Natural killer cell (primary cell): ENCODE measurements around the gene PROKR1. TPM values are rescaled to one million over a fixed set of nuclear protein-coding genes. Genes with fewer than 3 reads are reported as not detected.

Source experiments
- ATAC-seq, 3 donors: fragments of 150-1000 bp in 2 of 3; fragments of 200-7000 bp in 1 of 3; cut with Tn5 transposase; 1 replicate in 1 of 3; 2 replicates in 2 of 3; pipeline ENCODE4 v1.10.0; 2021; ENCODE audit warnings: mild to moderate bottlenecking in 2 of 3, moderate library complexity in 2 of 3
- DNase-seq, 2 donors: peaks; one replicate each; pipeline versions ENCODE4 v3.0.0 to v3.0.0-alpha.2; 2013 to 2021; ENCODE audit warnings: mixed read lengths in 1 of 2
- H3K27ac ChIP-seq: one replicate; pipeline ENCODE4 v1.5.1; 2013; ENCODE audit warnings: mild to moderate bottlenecking, low read length
- H3K27me3 ChIP-seq: one replicate; pipeline ENCODE4 v1.6.1; 2013; ENCODE audit warnings: low read length; ENCODE audit not compliant: control insufficient read depth, insufficient read depth
- H3K36me3 ChIP-seq: one replicate; pipeline ENCODE4 v1.6.1; 2013; ENCODE audit warnings: low read length; ENCODE audit not compliant: control insufficient read depth, insufficient read depth
- H3K4me1 ChIP-seq: one replicate; pipeline ENCODE4 v1.6.1; 2013; ENCODE audit warnings: low read length; ENCODE audit not compliant: control insufficient read depth, insufficient read depth
- H3K4me3 ChIP-seq: one replicate; pipeline ENCODE4 v1.5.1; 2013; ENCODE audit warnings: low read length
- H3K9me3 ChIP-seq: one replicate; pipeline ENCODE4 v1.6.1; 2013; ENCODE audit warnings: low read length; ENCODE audit not compliant: control insufficient read depth, insufficient read depth
- H3K27ac Mint-ChIP-seq, 2 donors: one replicate each; pipeline ENCODE4 v1.8.0; 2022; ENCODE audit warnings: mild to moderate bottlenecking in 2 of 2, mixed read lengths in 2 of 2, moderate library complexity in 1 of 2
- H3K27me3 Mint-ChIP-seq, 2 donors: one replicate each; pipeline ENCODE4 v1.8.0; 2022; ENCODE audit warnings: low read depth in 2 of 2, mixed read lengths in 2 of 2
- H3K36me3 Mint-ChIP-seq: one replicate; pipeline ENCODE4 v1.8.0; 2022; ENCODE audit warnings: mixed read lengths
- H3K4me1 Mint-ChIP-seq, 2 donors: one replicate each; pipeline ENCODE4 v1.8.0; 2022; ENCODE audit warnings: mixed read lengths in 2 of 2
- H3K4me3 Mint-ChIP-seq: one replicate; pipeline ENCODE4 v1.8.0; 2022; ENCODE audit warnings: mild to moderate bottlenecking, moderate library complexity, mixed read lengths
- H3K9me3 Mint-ChIP-seq, 2 donors: one replicate each; pipeline ENCODE4 v1.8.0; 2022; ENCODE audit warnings: mixed read lengths in 2 of 2
- WGBS: methylation state at CpG from one replicate; pipeline ENCODE4 v1.1.7; 2013; ENCODE audit warnings: missing lambda C conversion rate; ENCODE audit not compliant: insufficient coverage; 5-methylcytosine and 5-hydroxymethylcytosine counted together
- intact Hi-C: fragments of 100-400 bp; cut with micrococcal nuclease; formaldehyde crosslinking; loops from one replicate; pipeline ENCODE4 v1.14.2; 2022
- total RNA-seq, 4 donors: library from RNA; stranded (reverse); fragments of 120-200 nt in 1 of 4; gene quantifications; one replicate each; pipeline versions ENCODE4 v1.2.3 to v1.2.4, GENCODE V29; 2013 to 2022
- TF ChIP-seq, protein P1 (sequence below): fragments of 200-600 bp; IDR thresholded peaks from one replicate; pipeline ENCODE4 v1.8.0; 2022; ENCODE audit warnings: antibody characterized with exemption

PROKR1 gene
- total RNA-seq, 3 donors from 2014 or later (not counting 1 experiment from before 2014, with no cell fraction given), result not detected

DNA sequence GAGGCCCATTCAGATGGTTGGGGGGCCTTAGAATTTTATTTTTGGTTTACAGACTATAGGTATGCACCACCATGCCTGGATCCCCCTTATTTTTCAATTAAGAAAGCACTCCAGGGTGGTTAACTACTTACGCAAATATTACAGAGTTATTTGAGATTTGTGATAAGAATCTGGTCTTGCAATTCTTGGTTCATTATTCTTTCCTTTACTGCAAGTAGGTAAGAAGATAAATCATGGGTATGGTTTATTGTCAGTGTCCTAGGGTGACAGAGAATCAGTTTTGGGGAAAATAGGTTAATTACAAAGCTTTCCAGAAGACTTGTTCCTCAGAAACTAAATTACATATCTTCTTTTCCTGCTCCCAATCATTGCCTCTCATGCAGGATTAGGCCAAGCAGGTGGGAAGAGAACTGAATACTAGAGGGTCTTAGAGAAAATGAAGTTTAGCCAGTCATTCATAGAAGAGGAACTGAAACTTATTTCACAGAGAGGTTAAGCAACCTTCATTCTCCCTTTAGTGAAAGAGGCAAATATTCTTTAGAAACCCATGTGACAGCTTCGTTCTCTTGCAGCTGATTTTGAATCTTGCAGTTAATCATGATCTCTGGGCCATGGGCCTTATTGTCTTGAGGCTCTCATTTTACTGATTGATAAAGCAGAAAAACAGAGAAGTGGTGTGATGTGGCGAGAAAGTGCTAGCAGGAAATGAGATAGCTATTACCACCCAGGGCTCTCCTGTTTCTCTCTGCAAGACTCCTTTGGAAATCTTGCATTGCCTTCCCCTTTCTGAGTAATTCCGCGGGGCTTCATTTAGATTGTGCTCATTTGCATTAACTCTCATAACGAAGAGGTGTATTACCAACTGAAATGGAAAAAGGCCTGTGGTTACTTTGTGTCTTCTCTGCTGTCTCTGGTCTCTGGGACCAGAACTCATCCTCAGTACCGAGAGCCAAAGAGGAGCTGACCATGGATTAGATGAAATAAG, 46.5 kb downstream of the PROKR1 start:
- H3K36me3 ChIP-seq, result no peaks in the 10 kb centered on the region
- Mint-ChIP-seq H3K4me1 (peaks cover 9 to 10% of the 10 kb centered on the region in 2 donors), H3K27ac (peak overlapping the region in 1 of 2 donors; percentile 13), H3K27me3 (peaks cover 13 to 23% of the 10 kb centered on the region in 2 donors), H3K36me3 (no peaks in the 10 kb centered on the region), H3K9me3 (no peaks in the 10 kb centered on the region), H3K4me3 (no peak overlapping the region)
- DNase-seq (no peak), ATAC-seq (peak in 2 of 3 donors; percentile 26 to 76)
- TF ChIP-seq, protein P1, sequence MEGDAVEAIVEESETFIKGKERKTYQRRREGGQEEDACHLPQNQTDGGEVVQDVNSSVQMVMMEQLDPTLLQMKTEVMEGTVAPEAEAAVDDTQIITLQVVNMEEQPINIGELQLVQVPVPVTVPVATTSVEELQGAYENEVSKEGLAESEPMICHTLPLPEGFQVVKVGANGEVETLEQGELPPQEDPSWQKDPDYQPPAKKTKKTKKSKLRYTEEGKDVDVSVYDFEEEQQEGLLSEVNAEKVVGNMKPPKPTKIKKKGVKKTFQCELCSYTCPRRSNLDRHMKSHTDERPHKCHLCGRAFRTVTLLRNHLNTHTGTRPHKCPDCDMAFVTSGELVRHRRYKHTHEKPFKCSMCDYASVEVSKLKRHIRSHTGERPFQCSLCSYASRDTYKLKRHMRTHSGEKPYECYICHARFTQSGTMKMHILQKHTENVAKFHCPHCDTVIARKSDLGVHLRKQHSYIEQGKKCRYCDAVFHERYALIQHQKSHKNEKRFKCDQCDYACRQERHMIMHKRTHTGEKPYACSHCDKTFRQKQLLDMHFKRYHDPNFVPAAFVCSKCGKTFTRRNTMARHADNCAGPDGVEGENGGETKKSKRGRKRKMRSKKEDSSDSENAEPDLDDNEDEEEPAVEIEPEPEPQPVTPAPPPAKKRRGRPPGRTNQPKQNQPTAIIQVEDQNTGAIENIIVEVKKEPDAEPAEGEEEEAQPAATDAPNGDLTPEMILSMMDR, result no peak
- intact Hi-C loops, result no loop called here
- no peaks in the 10 kb centered on the region for H3K27me3 ChIP-seq
- WGBS, result 42% methylated on average over 7 of the region's 7 CpGs
- no peak overlapping the region for H3K4me3 ChIP-seq
- peaks cover 5% of the 10 kb centered on the region for H3K4me1 ChIP-seq
- H3K27ac ChIP-seq, result no peak overlapping the region
- H3K9me3 ChIP-seq, result no peaks in the 10 kb centered on the region

DNA sequence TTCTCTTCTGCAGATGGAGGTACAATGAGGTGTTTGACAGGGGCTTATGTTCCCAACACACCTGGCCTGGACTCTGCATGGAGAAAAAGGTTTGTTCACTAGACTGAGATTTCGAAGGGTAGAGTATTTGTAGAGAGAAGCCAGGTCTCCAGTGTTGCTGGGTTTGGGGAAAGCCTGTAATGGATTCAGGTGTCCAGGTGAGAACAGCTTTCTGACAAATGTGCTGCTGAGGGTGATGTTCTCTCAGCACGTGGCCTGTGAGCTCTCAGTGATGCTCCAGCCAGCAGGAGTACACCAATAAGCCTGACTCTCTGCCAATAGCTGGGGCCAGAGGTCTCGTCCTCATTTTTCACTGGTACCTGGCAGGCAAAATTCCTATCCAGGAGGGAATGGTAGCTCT, 47.5 kb downstream of the PROKR1 start:
- no peak for ATAC-seq
- no peaks in the 10 kb centered on the region for H3K36me3 ChIP-seq
- H3K27me3 Mint-ChIP-seq, result peaks cover 13 to 27% of the 10 kb centered on the region in 2 donors
- H3K27ac ChIP-seq, result no peak overlapping the region
- no peaks in the 10 kb centered on the region for H3K36me3 Mint-ChIP-seq
- H3K4me3 Mint-ChIP-seq, result no peak overlapping the region
- peaks cover 5% of the 10 kb centered on the region for H3K4me1 ChIP-seq
- no peak for DNase-seq
- 89% methylated on average over 3 of the region's 3 CpGs for whole genome bisulfite sequencing
- H3K27ac Mint-ChIP-seq, result no peak overlapping the region
- no peaks in the 10 kb centered on the region for H3K9me3 Mint-ChIP-seq
- intact Hi-C loops, result no loop called here
- H3K27me3 ChIP-seq, result no peaks in the 10 kb centered on the region
- no peaks in the 10 kb centered on the region for H3K9me3 ChIP-seq
- TF ChIP-seq, protein P1, result no peak
- peaks cover 9 to 10% of the 10 kb centered on the region in 2 donors for H3K4me1 Mint-ChIP-seq
- H3K4me3 ChIP-seq, result no peak overlapping the region

DNA sequence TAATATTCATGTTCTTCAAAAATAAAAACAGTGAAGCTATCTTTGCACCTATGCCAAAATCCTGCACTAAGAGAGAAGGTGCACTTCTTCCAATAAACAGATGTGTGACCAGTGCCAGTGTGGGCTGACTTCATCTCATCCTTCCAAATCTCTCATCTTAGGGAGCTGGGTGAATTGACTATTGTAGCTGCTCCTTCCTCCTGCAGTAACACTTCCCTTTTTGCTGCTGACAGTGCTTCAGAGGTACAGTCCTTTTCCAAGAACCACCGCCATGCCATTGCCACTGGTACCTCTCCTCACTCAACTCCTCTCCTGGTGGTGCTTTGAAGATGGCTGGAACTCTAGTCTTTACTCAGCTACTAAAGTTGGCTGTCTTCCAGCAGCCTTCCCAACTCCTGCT, 49.1 kb downstream of the PROKR1 start:
- peaks cover 16 to 27% of the 10 kb centered on the region in 2 donors for H3K27me3 Mint-ChIP-seq
- no peak for DNase-seq
- Histone ChIP-seq H3K4me3 (no peak overlapping the region), H3K9me3 (no peaks in the 10 kb centered on the region), H3K36me3 (no peaks in the 10 kb centered on the region), H3K4me1 (peaks cover 5% of the 10 kb centered on the region), H3K27ac (no peak overlapping the region), H3K27me3 (no peaks in the 10 kb centered on the region)
- no peak overlapping the region for H3K27ac Mint-ChIP-seq
- TF ChIP-seq, protein P1, result no peak
- intact Hi-C loops, result no loop called here
- H3K36me3 Mint-ChIP-seq, result no peaks in the 10 kb centered on the region
- no peak for ATAC-seq
- H3K4me3 Mint-ChIP-seq, result no peak overlapping the region
- peaks cover 9 to 10% of the 10 kb centered on the region in 2 donors for H3K4me1 Mint-ChIP-seq
- H3K9me3 Mint-ChIP-seq, result no peaks in the 10 kb centered on the region
- WGBS, result 86% methylated on average over 1 of the region's 1 CpG
